ENCODE measurements around the gene C20orf204. TPM values are rescaled to one million over a fixed set of nuclear protein-coding genes. Genes with fewer than 3 reads are reported as not detected.

C20orf204 gene
- total and polyA plus RNA-seq, 12 donors, result 0.11 to 0.88 (median 0.45) TPM

DNA sequence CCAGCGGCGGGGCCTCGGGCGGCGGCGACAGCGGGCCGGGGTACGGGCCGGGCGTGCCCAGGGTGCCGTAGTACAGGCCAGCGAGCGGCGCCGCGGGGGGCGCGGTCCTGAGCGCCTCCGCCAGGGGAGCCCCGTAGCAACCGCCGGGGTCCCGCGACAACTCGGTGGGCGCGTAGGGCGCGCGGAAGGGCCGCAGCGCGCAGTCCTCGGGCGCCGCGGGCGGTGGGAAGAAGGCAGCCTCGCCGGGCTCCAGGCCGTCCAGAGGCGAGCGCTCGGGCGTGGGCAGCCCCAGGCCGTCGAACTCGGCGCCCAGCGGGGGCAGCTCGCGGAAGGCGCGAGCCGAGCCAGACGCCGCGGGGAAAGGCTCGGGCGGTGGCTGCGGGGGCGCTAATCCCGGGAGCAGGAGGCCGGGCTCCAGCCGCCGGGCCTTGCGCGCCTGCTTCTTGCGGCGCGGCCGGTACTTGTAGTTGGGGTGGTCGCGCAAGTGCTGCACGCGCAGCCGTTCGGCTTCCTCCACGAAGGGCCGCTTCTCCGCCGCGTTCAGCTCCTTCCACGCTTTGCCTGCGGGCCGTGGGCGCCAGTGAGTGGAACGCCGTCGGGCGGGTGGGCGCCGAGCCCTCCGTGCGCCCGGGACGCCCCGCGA, 12.5 kb downstream of the C20orf204 start:
- H3K4me1 ChIP-seq, result peaks cover 0 to 46% (median 25%) of the 10 kb centered on the region in 9 donors
- peak overlapping the region; percentile 74 to 93 (median 84) for H3K27ac ChIP-seq
- H3K4me3 ChIP-seq, result peak overlapping the region; percentile 55 to 78 (median 64)
- TF ChIP-seq, protein P1, sequence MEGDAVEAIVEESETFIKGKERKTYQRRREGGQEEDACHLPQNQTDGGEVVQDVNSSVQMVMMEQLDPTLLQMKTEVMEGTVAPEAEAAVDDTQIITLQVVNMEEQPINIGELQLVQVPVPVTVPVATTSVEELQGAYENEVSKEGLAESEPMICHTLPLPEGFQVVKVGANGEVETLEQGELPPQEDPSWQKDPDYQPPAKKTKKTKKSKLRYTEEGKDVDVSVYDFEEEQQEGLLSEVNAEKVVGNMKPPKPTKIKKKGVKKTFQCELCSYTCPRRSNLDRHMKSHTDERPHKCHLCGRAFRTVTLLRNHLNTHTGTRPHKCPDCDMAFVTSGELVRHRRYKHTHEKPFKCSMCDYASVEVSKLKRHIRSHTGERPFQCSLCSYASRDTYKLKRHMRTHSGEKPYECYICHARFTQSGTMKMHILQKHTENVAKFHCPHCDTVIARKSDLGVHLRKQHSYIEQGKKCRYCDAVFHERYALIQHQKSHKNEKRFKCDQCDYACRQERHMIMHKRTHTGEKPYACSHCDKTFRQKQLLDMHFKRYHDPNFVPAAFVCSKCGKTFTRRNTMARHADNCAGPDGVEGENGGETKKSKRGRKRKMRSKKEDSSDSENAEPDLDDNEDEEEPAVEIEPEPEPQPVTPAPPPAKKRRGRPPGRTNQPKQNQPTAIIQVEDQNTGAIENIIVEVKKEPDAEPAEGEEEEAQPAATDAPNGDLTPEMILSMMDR (IDR thresholded peaks at IDR 0.05), result no peak
- no peaks in the 10 kb centered on the region for H3K9me3 ChIP-seq
- peaks cover 6 to 87% (median 51%) of the 10 kb centered on the region in 7 donors for H3K27me3 ChIP-seq
- H3K36me3 ChIP-seq, result peaks cover 0 to 26% (median 5%) of the 10 kb centered on the region in 9 donors
- intact Hi-C loops (cut with DNase I), result no loop called here
- DNase-seq, result no peak
- no peak for ATAC-seq
- 3 to 7% methylated on average over 98 to 99 of the region's 101 CpGs for WGBS, 2 donors

DNA sequence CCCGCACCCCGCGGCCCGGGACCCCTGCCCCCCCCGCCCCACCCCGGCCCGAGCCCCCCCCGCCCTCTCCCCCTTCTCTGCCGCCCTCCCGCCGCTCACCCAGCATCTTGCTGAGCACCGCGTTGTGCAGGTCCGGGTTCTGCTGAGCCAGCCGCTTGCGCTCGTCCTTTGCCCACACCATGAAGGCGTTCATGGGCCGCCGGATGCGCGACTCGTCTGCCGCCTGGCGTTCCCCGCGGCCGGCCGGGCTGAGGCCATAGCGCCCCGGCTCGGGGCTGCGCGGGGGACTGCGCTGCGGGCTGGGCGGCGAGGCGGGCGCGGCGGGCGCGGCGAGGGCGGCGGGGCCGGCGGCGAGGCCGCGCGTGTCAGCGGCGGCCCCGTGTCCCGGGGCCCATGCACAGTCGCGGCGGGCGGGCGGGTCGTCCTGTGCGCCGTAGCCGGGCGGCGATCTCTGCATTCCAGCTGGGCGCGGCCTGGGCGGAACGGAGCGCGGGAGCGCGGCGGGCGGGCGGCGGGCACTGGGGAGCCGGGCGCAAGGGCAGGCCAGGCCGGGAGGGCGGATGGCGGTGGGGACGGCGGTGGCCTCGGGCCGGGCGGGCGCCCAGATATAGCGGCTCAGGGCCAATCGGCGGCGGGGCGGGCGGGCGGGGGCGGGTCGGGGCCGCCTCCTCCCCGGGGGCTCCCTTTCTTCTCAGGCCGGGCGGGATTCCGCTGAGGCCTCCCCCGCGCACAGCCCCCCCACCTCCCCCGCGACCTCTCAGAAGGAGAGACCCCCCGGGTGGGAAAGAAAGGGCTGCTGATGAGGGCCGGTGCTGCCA, 13.3 kb downstream of the C20orf204 start, which contains the start of gene SOX18:
Gene SOX18, minus strand, starts transcription at position 580 of the 818 bp plus-strand sequence. Its CDS starts 123 bp downstream, at position 457.
- Histone ChIP-seq H3K27me3 (peaks cover 6 to 87% (median 54%) of the 10 kb centered on the region in 7 donors), H3K9me3 (no peaks in the 10 kb centered on the region), H3K4me3 (peak within 1 kb of the TSS; percentile 55 to 78 (median 64)), H3K27ac (peak within 1 kb of the TSS; percentile 77 to 98 (median 92)), H3K4me1 (peaks cover 2 to 51% (median 25%) of the 10 kb centered on the region in 9 donors), H3K36me3 (peaks cover 0 to 26% (median 5%) of the 10 kb centered on the region in 9 donors)
- 1% methylated on average over 24 to 108 of the region's 111 CpGs for WGBS, 2 donors
- ATAC-seq (peak; percentile 5 to 26 (median 16)), DNase-seq (peak; percentile 68 to 69)
- TF ChIP-seq, protein P1 (IDR thresholded peaks at IDR 0.05), result no peak
- intact Hi-C loops (cut with DNase I), result no loop called here

DNA sequence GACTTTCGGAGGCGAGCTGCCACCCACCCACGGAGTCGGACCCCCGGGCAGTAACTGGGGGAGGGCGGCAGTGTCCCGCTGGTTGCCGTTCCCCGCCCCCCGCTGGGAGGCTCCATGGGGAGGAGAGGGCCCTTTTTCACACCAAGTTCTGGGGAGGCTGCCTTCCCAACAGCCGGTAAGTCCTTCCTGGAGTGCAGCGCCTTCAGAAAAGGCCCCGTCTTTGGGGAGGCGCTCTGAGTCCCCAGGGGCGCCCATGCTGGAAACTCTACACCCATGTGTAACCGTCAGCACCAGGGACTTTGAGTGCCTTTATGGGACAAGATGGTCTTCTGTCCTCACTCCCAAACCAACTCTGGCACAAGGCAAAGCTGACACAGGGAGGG, 13.9 kb downstream of the C20orf204 start:
- DNase-seq (peak; percentile 50 to 64), ATAC-seq (peak in 6 of 8 donors; percentile 4 to 35 (median 18))
- Histone ChIP-seq H3K9me3 (no peaks in the 10 kb centered on the region), H3K27me3 (peaks cover 6 to 85% (median 54%) of the 10 kb centered on the region in 7 donors), H3K36me3 (peaks cover 0 to 26% (median 5%) of the 10 kb centered on the region in 9 donors), H3K4me1 (peaks cover 3 to 55% (median 26%) of the 10 kb centered on the region in 9 donors), H3K4me3 (peak overlapping the region; percentile 32 to 78 (median 60)), H3K27ac (peak overlapping the region; percentile 77 to 98 (median 92))
- intact Hi-C loops (cut with DNase I), result loop anchor here in 2 of 10 donors (5.0 to 10.0 kb wide), 2 partner anchors 363 to 415 kb away; no protein-coding TSS in a partner anchor
- 19 to 24% methylated on average over 16 of the region's 16 CpGs for WGBS, 2 donors
- TF ChIP-seq, protein P1 (IDR thresholded peaks at IDR 0.05), result no peak
